ENCODE results near the gene FAM162A. TPM values are rescaled to one million over a fixed set of nuclear protein-coding genes. Genes with fewer than 3 reads are reported as not detected.
A peak's percentile ranks its signal among the peaks of the same experiment; 100 is the strongest.

The FAM162A gene
- total RNA-seq, 1 donor: 16.7 TPM

DNA sequence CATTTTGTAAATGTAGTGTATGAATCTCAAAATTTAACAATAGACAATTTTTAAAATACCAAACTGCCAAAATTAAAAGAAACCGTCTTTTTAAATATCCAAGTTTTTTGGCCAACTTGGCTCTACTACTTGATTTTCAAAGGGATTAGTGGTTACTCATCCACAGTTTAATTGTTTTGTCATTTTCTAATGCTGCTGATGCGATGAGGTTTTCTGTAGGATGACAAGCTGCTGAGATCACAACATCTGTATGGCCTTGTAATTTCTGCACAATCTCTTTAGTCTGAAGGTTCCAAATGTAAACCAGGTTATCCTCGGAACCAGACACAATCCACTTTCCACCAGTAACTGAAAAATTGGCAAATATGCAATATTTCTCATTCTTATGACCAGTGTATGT, 30.4 kb downstream of the FAM162A start:
- no peak for DNase-seq (ENCODE audit: low read depth)
- no peak for TF ChIP-seq CTCF (IDR thresholded peaks at IDR 0.05; ENCODE audit: insufficient read depth, low read length)
- no peak overlapping the region for H3K4me3 ChIP-seq (ENCODE audit: low read depth, low read length)

GRCh38 chr3:122415104-122415744, 31.2 kb downstream of the FAM162A start:
- H3K4me3 ChIP-seq (ENCODE audit: low read depth, low read length): peak overlapping the region; percentile 90
- peak; percentile 25 for DNase-seq (ENCODE audit: low read depth)
- TF ChIP-seq CTCF (IDR thresholded peaks at IDR 0.05; ENCODE audit: insufficient read depth, low read length): no peak

GRCh38 chr3:122415762-122416654, 32.0 kb downstream of the FAM162A start, which contains the start of gene WDR5B:
TSS of gene WDR5B (minus strand) at chr3:122416062. CDS start at chr3:122415528, 534 bp downstream.
- H3K4me3 ChIP-seq (ENCODE audit: low read depth, low read length): peak within 1 kb of the TSS; percentile 90

DNA sequence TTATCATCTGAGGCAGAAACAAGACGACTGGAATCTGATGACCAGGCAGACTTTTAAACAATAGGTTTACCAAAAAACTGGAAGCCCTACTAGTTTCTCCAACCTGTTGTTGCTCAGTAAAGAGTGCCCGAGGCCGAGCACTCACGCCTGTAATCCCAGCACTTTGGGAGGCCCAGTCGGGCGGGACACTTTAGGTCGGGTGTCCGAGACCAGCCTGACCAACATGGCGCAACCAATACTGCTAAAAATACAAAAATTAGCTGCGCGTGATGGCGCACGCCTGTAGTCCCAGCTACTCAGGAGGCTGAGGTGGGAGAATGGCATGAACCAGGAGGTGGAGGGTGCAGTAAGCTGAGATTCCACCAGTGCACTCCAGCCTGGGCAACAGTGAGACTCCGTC, 33.0 kb downstream of the FAM162A start:
- peak overlapping the region; percentile 90 for H3K4me3 ChIP-seq (ENCODE audit: low read depth, low read length)
- TF ChIP-seq CTCF (IDR thresholded peaks at IDR 0.05; ENCODE audit: insufficient read depth, low read length): no peak
- peak; percentile 15 for DNase-seq (ENCODE audit: low read depth)

More at GRCh38 chr3:122415762-122416654, 32.0 kb downstream of the FAM162A start, which contains the start of gene WDR5B:
- DNase-seq (ENCODE audit: low read depth): peak; percentile 98
- TF ChIP-seq CTCF (IDR thresholded peaks at IDR 0.05; ENCODE audit: insufficient read depth, low read length): peak; percentile 21

DNA sequence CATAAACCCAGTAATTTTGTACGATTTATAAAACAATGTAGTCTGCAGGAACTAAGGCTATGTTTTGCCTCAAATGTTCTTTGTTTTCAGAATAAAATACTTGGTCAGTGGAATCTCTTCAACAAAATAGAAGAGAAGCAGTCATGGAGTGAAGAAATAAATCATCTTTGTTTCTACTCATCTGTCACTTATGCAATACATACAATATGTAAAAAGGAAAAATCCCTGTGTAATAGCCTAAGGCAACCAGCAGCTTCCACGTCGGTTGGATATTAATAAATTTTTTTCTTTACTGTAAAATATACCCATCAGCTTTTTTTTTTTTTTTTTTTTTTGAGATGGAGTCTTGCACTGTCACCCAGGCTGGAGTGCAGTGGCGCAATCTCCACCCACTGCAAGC, 37.1 kb downstream of the FAM162A start:
- TF ChIP-seq CTCF (IDR thresholded peaks at IDR 0.05; ENCODE audit: insufficient read depth, low read length): no peak
- DNase-seq (ENCODE audit: low read depth): no peak
- H3K4me3 ChIP-seq (ENCODE audit: low read depth, low read length): no peak overlapping the region

- no peak overlapping the region for H3K4me3 ChIP-seq (ENCODE audit: low read depth, low read length)
- no peak for DNase-seq (ENCODE audit: low read depth)
- no peak for TF ChIP-seq CTCF (IDR thresholded peaks at IDR 0.05; ENCODE audit: insufficient read depth, low read length)
Observed at GRCh38 chr3:122421836-122422235, 37.9 kb downstream of the FAM162A start.

Data from fibroblast of the aortic adventitia (primary cell).